GM21717 (cell line): ENCODE measurements around the gene CACNB4.
"Not testable (repeated sequence)": the region's sequence is repeated elsewhere in the genome, so short reads cannot be mapped to it uniquely, and the experiment has no call there.

Source experiments
- ATAC-seq: cut with Tn5 transposase; IDR thresholded peaks from one replicate; pipeline ENCODE4 v1.9.1; 2021; ENCODE audit warnings: mild to moderate bottlenecking, moderate library complexity; ENCODE audit not compliant: unreplicated experiment

The CACNB4 gene

GRCh38 chr2:152098496-152099366, at the start of gene CACNB4:
TSS of gene CACNB4 (minus strand) at chr2:152099044.
- ATAC-seq: no peak

GRCh38 chr2:152134488-152135280, 35.8 kb upstream of the CACNB4 start:
- ATAC-seq: peak; percentile 76

DNA sequence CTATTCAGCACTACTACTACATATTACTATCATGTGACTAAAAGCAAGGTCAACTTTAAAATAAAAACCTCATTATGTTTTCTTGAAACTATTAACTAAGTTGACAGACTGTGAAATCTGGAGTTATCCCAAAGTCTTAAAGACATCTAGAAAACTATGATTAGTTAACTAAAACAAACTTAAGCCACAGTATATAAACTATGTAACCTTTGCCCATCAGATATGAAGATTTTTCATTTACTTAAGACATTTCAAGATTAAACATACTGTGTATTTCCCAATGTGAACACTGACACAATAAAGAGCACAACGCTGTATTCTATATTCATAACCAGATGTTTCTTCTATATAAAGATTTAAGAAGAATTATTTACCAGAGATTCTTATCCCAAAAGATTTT, 33.5 kb upstream of the CACNB4 start:
- ATAC-seq: no peak

DNA sequence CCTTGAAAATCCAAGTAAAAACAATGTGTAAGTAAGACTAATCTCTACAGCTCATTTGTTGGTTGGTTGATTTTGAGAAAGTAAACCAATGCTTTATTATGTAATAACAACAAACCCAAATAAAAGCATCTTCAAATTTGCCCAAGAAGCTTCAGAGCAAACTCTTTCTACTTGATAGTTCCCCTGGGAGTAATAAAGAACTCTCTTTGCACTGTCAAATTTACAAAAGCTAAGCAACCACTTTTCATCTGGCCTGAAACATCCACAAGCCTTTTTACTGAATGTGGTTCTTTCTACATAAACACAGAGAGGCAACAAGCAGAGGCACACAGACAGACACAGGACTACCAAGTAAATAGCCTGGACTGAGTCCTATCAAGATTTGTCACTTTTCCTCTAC, 28.8 kb upstream of the CACNB4 start:
- no peak for ATAC-seq

- ATAC-seq: no peak
Observed at GRCh38 chr2:152126664-152127063, 27.8 kb upstream of the CACNB4 start.

GRCh38 chr2:152122161-152122560, 23.3 kb upstream of the CACNB4 start:
- no peak for ATAC-seq

- no peak for ATAC-seq
Observed at GRCh38 chr2:152120430-152120829, 21.6 kb upstream of the CACNB4 start.

DNA sequence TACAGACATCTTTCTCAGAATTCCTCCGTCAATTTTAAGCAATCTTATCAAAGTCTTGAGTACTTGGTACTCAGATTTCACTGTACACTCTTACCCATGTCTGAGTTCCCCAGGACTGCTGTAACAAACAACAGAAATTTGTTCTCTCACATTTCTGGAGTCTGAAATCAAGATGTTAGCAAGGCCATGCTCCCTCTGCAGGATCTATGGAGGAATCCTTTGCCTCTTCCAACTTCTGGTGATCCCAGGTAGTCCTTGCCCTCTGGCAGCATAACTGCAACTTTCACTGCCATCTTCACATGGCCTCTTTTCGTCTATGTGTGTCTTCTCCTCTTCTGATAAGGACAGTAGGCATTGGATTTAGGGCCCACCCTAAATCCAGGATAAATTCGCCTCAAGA, 17.1 kb upstream of the CACNB4 start:
- ATAC-seq: no peak

- ATAC-seq: no peak
Observed at GRCh38 chr2:152114366-152114765, 15.5 kb upstream of the CACNB4 start.

DNA sequence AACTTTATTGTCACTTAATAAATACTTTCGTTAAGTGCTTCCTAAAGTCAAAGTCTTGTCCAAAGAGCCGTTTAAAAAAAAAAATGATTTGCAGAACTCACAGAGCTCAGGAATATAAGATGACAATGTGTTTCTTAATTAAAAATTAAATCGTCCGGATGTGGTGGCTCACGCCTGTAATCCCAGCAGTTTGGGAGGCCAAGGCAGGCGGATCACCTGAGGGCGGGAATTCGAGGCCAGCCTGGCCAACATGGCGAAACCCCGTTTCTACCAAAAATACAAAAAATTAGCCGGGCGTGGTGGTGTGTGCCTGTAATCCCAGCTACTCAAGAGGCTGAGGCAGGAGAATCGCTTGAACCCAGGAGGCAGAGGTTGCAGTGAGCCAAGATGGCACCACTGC, 8.3 kb upstream of the CACNB4 start:
- ATAC-seq: not testable (repeated sequence)

- no peak for ATAC-seq
Observed at GRCh38 chr2:152106464-152106863, 7.6 kb upstream of the CACNB4 start.

- ATAC-seq: no peak
Observed at GRCh38 chr2:152103271-152103670, 4.4 kb upstream of the CACNB4 start.

DNA sequence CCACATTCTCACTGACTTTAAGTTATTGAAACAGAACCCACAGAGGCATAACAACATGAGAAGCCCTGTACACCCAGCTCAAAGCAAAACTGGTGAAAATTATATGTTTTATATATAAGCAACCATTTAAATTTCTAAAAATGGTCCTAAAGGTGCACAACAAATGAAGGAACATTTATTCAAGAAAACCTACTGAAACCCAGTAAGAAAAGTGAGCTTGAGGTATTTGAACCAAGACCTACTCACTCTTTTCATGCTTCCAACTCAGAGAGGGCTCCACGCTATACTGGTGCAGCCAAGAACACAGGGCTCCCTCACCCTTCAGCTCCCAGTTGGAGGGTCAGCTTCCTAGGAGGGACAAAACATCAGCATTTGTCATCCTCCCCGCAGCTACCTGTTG, 2.1 kb upstream of the CACNB4 start:
- no peak for ATAC-seq

DNA sequence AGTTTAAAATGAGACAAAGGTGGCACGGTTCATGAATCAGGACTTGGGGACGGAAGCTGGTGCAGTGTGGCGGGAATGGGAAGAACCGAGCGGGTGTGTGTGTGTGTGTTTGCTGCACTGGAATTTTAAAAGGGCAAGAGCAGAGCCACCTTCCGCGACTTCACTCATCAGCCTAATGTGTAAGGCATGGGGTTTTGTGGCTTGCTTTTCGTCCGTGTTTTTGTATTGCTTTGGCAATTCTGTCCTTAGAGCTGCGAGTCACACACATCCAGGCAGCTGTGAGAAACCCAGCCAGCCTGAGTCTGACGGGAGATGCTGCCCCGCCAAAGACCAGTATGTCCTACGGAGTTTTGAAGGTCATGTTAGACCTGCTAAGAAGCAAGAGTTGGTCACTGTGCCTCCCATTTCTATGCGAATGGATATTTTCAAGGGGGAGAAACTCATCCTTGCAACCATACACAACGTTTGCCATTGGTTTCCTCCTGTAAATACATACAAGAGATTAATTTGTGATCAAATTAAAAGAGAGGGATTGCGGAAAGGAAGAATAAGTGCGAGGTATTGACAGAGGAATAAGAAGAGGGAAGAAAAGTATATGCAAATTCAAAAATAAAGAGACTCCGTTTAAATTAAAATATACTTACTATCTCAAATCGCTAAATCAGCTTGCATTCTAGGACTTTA, 665 bp upstream of the CACNB4 start:
- ATAC-seq: no peak

GRCh38 chr2:152097801-152098495, 896 bp downstream of the CACNB4 start:
- ATAC-seq: no peak

- no peak for ATAC-seq
Observed at GRCh38 chr2:152097290-152097800, 1.5 kb downstream of the CACNB4 start.

DNA sequence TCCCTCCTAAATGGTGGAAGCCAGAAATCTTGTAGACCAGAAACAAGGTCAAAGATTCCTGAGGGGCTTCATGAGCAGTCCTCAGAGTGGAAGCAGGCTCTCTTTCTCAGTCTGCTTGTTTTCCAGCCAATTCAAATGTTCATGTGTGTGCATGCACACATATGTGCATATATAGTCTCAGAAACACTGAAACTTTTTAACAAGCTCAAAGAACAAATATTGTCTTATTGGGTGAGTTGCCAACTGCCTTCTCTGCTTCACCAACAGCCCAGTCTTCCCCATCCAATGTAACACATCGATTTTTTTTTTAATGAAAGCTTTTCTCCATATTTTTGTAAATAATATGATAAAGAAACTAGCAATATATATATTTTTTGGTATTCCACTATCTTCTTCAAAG, 3.7 kb downstream of the CACNB4 start:
- ATAC-seq: no peak

DNA sequence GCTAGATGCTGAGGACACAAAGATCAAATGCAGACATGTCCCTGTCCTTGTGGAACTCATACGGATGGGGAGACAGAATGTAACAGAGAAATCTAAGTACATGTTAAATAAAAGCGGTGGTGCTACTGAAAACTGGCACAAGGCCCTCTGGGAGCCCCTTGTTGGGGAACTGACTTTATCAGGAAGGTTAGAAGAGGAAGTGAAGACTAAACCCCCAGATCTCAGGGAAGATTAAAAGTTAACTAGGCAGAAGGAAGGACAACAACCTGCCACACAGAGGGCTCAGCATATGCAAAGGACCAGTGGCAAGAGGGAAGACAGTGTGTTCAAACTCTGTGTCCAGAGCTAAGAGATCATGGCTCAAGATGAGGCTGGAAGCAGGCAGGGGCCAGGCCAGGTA, 4.8 kb downstream of the CACNB4 start:
- no peak for ATAC-seq

DNA sequence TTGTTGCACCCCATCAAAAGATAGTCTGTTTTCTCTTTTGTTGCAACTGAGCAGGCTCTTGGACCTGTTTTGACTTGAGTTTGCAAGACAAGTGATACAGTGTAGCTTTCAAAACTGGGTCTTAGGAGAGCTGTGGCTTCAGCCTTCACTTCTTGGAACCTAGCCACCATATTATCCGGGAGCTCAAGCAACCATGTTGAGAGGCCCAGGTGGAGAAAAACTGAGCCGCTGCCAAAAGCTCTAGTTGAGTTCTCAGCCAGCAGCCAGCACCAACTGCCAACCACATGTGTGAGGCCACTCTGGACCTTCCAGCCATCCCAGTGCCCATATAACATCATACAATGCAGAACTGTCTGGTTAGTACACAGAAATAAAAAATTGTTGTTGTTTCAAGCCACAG, 5.4 kb downstream of the CACNB4 start:
- ATAC-seq: no peak

DNA sequence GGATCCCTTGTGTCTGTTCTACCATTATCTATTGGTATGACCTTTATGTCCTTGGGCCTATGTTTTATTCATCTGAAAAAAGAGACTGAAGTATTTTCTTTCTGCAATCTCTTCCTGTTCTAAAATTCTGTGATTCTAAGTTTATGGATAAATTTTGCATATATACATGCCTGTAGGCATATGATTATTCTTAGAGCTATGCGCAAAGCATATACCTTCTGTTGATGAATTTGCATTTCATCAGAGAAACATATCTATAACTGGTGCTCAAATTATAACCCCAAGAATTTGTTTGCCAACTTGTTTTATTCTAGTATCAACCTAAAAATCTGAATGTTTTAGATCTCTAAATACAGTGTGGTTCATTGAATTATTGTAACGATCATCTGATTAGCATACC, 6.7 kb downstream of the CACNB4 start:
- no peak for ATAC-seq

GRCh38 chr2:152090726-152091125, 8.1 kb downstream of the CACNB4 start:
- not testable (repeated sequence) for ATAC-seq
